IPS-18c (cell line): ENCODE measurements around the gene ZG16B.

Source experiments
- H3K4me3 ChIP-seq: 2 replicates; pipeline ENCODE4 v1.7.0; 2013; ENCODE audit warnings: low read depth, mild to moderate bottlenecking, low read length, moderate library complexity; ENCODE audit not compliant: insufficient read depth
- H3K9me3 ChIP-seq: one replicate; pipeline ENCODE4 v1.6.1; 2013; ENCODE audit warnings: mild to moderate bottlenecking, low read length, moderate library complexity; ENCODE audit not compliant: control insufficient read depth, insufficient read depth

Gene ZG16B

GRCh38 chr16:2829501-2830354 lies at the start of gene ZG16B:
TSS of gene ZG16B (plus strand) at chr16:2830303. CDS start at chr16:2830442, 139 bp downstream.
- Histone ChIP-seq H3K9me3 (no peaks in the 10 kb centered on the region), H3K4me3 (no peak within 1 kb of the TSS)

GRCh38 chr16:2782583-2783351 lies 47.3 kb upstream of the ZG16B start:
- no peak overlapping the region for H3K4me3 ChIP-seq

GRCh38 chr16:2783581-2784357 lies 46.3 kb upstream of the ZG16B start:
- no peak overlapping the region for H3K4me3 ChIP-seq
- H3K9me3 ChIP-seq, result peaks cover 3% of the 10 kb centered on the region

More at GRCh38 chr16:2782583-2783351, 47.3 kb upstream of the ZG16B start:
- peaks cover 3% of the 10 kb centered on the region for H3K9me3 ChIP-seq

- H3K4me3 ChIP-seq, result no peak overlapping the region; the same call in 1 of the 2 replicates
- H3K9me3 ChIP-seq, result peaks cover 3% of the 10 kb centered on the region
Measured at GRCh38 chr16:2784358-2785100, 45.6 kb upstream of the ZG16B start.

- no peak overlapping the region; the same call in 1 of the 2 replicates for H3K4me3 ChIP-seq
- H3K9me3 ChIP-seq, result peaks cover 3% of the 10 kb centered on the region
Measured at GRCh38 chr16:2785101-2785991, 44.8 kb upstream of the ZG16B start.

GRCh38 chr16:2786061-2786825 lies 43.9 kb upstream of the ZG16B start:
- no peak overlapping the region for H3K4me3 ChIP-seq
- peaks cover 3% of the 10 kb centered on the region for H3K9me3 ChIP-seq

GRCh38 chr16:2786826-2787151 lies 43.3 kb upstream of the ZG16B start:
- peaks cover 3% of the 10 kb centered on the region for H3K9me3 ChIP-seq
- H3K4me3 ChIP-seq, result no peak overlapping the region

- H3K9me3 ChIP-seq, result peaks cover 3% of the 10 kb centered on the region
- H3K4me3 ChIP-seq, result no peak within 1 kb of the TSS
Measured at GRCh38 chr16:2787406-2787805, 42.7 kb upstream of the ZG16B start, which contains the start of gene PRSS33. TSS of gene PRSS33 (minus strand) at chr16:2787560. CDS start at chr16:2786547, 1,013 bp downstream.

GRCh38 chr16:2787961-2788360 lies 42.1 kb upstream of the ZG16B start:
- H3K4me3 ChIP-seq, result no peak overlapping the region
- H3K9me3 ChIP-seq, result peaks cover 3% of the 10 kb centered on the region

- peaks cover 3% of the 10 kb centered on the region for H3K9me3 ChIP-seq
- H3K4me3 ChIP-seq, result no peak overlapping the region
Measured at GRCh38 chr16:2790631-2791030, 39.5 kb upstream of the ZG16B start.

- H3K4me3 ChIP-seq, result no peak overlapping the region
- H3K9me3 ChIP-seq, result peaks cover 3% of the 10 kb centered on the region
Measured at GRCh38 chr16:2791174-2791573, 38.9 kb upstream of the ZG16B start.

- Histone ChIP-seq H3K9me3 (no peaks in the 10 kb centered on the region), H3K4me3 (no peak overlapping the region)
Measured at GRCh38 chr16:2792940-2793339, 37.2 kb upstream of the ZG16B start.

- no peak overlapping the region for H3K4me3 ChIP-seq
Measured at GRCh38 chr16:2795395-2796143, 34.5 kb upstream of the ZG16B start.

GRCh38 chr16:2798723-2799204 lies 31.3 kb upstream of the ZG16B start:
- H3K9me3 ChIP-seq, result no peaks in the 10 kb centered on the region
- H3K4me3 ChIP-seq, result no peak overlapping the region

More at GRCh38 chr16:2795395-2796143, 34.5 kb upstream of the ZG16B start:
- H3K9me3 ChIP-seq, result no peaks in the 10 kb centered on the region
